ENCODE results near the gene IFNAR2.

IFNAR2 gene

GRCh38 chr21:33258475-33258874 is 28.7 kb downstream of the IFNAR2 start:
- H3K4me3 ChIP-seq (replicated peaks; ENCODE audit: low read depth, low read length) = no peak overlapping the region
- no peak for TF ChIP-seq CTCF (IDR thresholded peaks at IDR 0.05; ENCODE audit: low read length, missing control alignments)
- DNase-seq (ENCODE audit: low read depth) = no peak

GRCh38 chr21:33259428-33259827 is 29.7 kb downstream of the IFNAR2 start:
- H3K4me3 ChIP-seq (replicated peaks; ENCODE audit: low read depth, low read length) = no peak overlapping the region
- no peak for TF ChIP-seq CTCF (IDR thresholded peaks at IDR 0.05; ENCODE audit: low read length, missing control alignments)
- DNase-seq (ENCODE audit: low read depth) = no peak

- DNase-seq (ENCODE audit: low read depth) = no peak
- TF ChIP-seq CTCF (IDR thresholded peaks at IDR 0.05; ENCODE audit: low read length, missing control alignments) = no peak
- no peak overlapping the region for H3K4me3 ChIP-seq (replicated peaks; ENCODE audit: low read depth, low read length)
These were observed 30.3 kb downstream of the IFNAR2 start for GRCh38 chr21:33259995-33260394.

GRCh38 chr21:33261635-33262034 is 31.9 kb downstream of the IFNAR2 start:
- TF ChIP-seq CTCF (IDR thresholded peaks at IDR 0.05; ENCODE audit: low read length, missing control alignments) = no peak
- peak; percentile 56 for DNase-seq (ENCODE audit: low read depth)
- no peak overlapping the region for H3K4me3 ChIP-seq (replicated peaks; ENCODE audit: low read depth, low read length)

- TF ChIP-seq CTCF (IDR thresholded peaks at IDR 0.05; ENCODE audit: low read length, missing control alignments) = no peak
- H3K4me3 ChIP-seq (replicated peaks; ENCODE audit: low read depth, low read length) = no peak overlapping the region
- no peak for DNase-seq (ENCODE audit: low read depth)
These were observed 33.2 kb downstream of the IFNAR2 start for GRCh38 chr21:33262921-33263320.

GRCh38 chr21:33264561-33264960 is 34.8 kb downstream of the IFNAR2 start:
- TF ChIP-seq CTCF (IDR thresholded peaks at IDR 0.05; ENCODE audit: low read length, missing control alignments) = no peak
- DNase-seq (ENCODE audit: low read depth) = no peak
- H3K4me3 ChIP-seq (replicated peaks; ENCODE audit: low read depth, low read length) = no peak overlapping the region

- peak overlapping the region; percentile 80 for H3K4me3 ChIP-seq (replicated peaks; ENCODE audit: low read depth, low read length)
- TF ChIP-seq CTCF (IDR thresholded peaks at IDR 0.05; ENCODE audit: low read length, missing control alignments) = no peak
- DNase-seq (ENCODE audit: low read depth) = no peak
These were observed 35.9 kb downstream of the IFNAR2 start for GRCh38 chr21:33265664-33266049.

All from fibroblast of pulmonary artery (primary cell).